ENCODE results near the gene SPDYE2B. TPM values are rescaled to one million over a fixed set of nuclear protein-coding genes. Genes with fewer than 3 reads are reported as not detected.
"Not testable (repeated sequence)": the region's sequence is repeated elsewhere in the genome, so short reads cannot be mapped to it uniquely, and the experiment has no call there.

Gene SPDYE2B
- total RNA-seq, 2 donors from 2014 or later: not detected

DNA sequence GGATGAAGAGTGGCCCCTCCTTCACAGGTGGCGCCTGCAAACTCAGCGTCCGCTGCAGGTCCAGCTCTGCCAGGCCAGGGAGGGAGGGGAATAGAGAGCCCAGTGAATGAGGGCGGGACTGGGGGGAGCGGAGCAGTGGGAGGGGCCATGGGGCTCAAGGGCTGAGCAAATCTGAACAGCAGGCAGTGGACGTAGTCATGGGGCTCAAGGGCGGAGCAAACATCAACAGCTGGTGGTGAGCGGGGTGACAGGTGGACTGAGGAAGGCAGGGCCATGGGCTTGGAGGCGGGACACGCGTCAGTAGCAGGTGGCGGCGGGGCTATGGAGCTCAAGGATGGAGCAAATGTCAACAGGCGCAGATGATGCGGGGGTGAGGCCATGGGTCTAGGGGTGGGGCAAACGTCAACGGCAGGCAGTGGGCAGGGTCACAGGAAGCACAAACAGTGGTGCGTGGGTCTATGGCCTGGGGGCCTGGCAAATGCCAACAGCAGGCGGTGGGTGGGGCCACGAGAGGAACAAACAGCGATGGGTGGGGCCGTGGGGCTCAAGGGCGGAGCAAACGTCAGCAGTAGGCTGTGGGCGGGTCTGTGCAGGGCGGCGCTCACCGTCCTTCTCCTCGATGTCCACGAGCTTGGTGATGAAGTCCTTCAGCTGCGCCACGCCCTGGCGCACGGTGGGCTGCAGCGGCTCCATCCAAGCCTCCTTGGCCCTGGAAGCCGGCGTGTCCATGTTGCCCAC, 38.3 kb downstream of the SPDYE2B start:
- not testable (repeated sequence) for H3K27ac Mint-ChIP-seq; DNase-seq; H3K9ac ChIP-seq (ENCODE audit: extremely low read depth, low read length, poor library complexity, severe bottlenecking); H3K27ac ChIP-seq (ENCODE audit: low read depth, low read length); H3K4me1 Mint-ChIP-seq; H3K4me3 Mint-ChIP-seq; H3K9me3 ChIP-seq (ENCODE audit: control insufficient read depth, low read length); H3K9me3 Mint-ChIP-seq; H3K4me1 ChIP-seq (ENCODE audit: control insufficient read depth, insufficient read depth, low read length); H3K4me3 ChIP-seq (ENCODE audit: low read length); H3K36me3 ChIP-seq (ENCODE audit: control insufficient read depth, insufficient read depth, low read length); H3K36me3 Mint-ChIP-seq (ENCODE audit: low read depth)
- H3K27me3 ChIP-seq (ENCODE audit: control insufficient read depth, insufficient read depth, low read length, poor library complexity, severe bottlenecking): peaks cover 11% of the 10 kb centered on the region
- no CpG with 5 or more reads among the region's 37 CpGs for WGBS, 2 experiments (ENCODE audit: insufficient coverage in 1 of 2, insufficient read length in 1 of 2)
- H3K27me3 Mint-ChIP-seq (ENCODE audit: insufficient read depth): peaks cover 15% of the 10 kb centered on the region

DNA sequence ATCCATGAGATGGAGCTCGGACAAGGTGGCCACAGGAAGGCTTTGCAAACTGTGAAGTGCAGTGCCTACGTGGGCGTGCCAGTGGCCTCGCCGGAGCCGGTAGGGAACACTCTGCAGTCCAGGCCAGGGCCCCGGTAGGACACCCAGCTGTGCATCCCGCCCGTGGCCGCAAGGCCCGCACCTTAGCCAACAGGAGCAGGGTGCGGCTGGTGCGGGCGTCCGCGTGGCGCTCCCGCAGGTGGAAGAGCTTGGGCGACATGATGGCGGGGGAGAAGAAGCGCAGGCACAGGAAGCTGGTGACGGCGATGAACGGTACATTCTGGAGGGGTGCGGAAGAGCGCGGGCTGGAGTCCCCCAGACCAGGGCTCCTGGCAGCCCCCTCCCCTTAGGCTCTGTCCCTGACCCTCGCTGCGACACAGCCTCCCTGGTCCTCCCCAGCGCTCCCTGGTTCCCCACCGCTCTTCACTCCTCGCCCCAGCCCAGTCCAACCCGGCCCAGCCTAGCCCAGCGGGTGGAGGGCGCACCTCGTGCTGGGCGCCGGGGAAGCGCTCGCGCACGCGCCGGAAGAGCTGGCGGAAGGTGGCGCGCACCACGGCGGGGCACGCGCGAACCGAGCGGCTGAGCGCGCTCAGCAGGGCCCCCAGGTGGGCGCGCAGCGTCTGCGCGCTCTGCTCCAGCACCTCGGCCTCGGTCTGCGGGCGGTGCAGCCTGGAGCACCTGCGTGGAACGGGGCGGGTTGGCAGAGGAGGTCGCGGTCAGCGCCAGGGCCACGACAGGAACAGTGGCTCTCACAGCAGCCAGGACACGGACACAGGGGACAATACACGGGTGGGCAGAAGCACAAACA, 39.5 kb downstream of the SPDYE2B start:
- 34% methylated on average over 5 of the region's 74 CpGs; no CpG with 5 or more reads in 1 of the 2 experiments for WGBS, 2 experiments (ENCODE audit: insufficient coverage in 1 of 2, insufficient read length in 1 of 2)
- not testable (repeated sequence) for H3K27ac Mint-ChIP-seq; H3K36me3 Mint-ChIP-seq (ENCODE audit: low read depth); H3K9me3 Mint-ChIP-seq; H3K9ac ChIP-seq (ENCODE audit: extremely low read depth, low read length, poor library complexity, severe bottlenecking); H3K4me1 ChIP-seq (ENCODE audit: control insufficient read depth, insufficient read depth, low read length); H3K4me3 ChIP-seq (ENCODE audit: low read length); DNase-seq; H3K27ac ChIP-seq (ENCODE audit: low read depth, low read length); H3K36me3 ChIP-seq (ENCODE audit: control insufficient read depth, insufficient read depth, low read length); H3K4me1 Mint-ChIP-seq; H3K4me3 Mint-ChIP-seq; H3K9me3 ChIP-seq (ENCODE audit: control insufficient read depth, low read length)
- peaks cover 20% of the 10 kb centered on the region for H3K27me3 ChIP-seq (ENCODE audit: control insufficient read depth, insufficient read depth, low read length, poor library complexity, severe bottlenecking)
- peaks cover 26% of the 10 kb centered on the region for H3K27me3 Mint-ChIP-seq (ENCODE audit: insufficient read depth)

DNA sequence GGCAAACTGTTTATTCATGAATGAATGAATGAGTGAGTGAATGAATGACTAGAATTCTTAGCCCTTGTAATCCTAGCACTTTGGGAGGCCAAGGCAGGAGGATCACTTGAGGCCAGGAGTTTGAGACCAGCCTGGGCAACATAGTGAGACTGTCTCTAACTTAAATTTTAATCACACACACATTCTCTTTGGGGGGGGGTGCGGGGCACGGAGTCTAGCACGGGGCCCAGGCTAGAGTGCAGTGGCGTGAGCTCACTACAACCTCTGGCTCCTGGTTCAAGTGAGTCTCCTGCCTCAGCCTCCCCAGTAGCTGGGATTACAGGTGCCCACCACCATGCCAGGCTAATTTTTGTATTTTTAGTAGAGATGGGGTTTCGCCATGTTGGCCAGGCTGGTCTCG, 40.5 kb downstream of the SPDYE2B start:
- H3K4me1 ChIP-seq (ENCODE audit: control insufficient read depth, insufficient read depth, low read length); H3K27ac ChIP-seq (ENCODE audit: low read depth, low read length); H3K4me3 ChIP-seq (ENCODE audit: low read length); DNase-seq; H3K4me3 Mint-ChIP-seq; H3K4me1 Mint-ChIP-seq; H3K9me3 Mint-ChIP-seq; H3K36me3 ChIP-seq (ENCODE audit: control insufficient read depth, insufficient read depth, low read length); H3K27ac Mint-ChIP-seq; H3K9me3 ChIP-seq (ENCODE audit: control insufficient read depth, low read length); H3K36me3 Mint-ChIP-seq (ENCODE audit: low read depth); H3K9ac ChIP-seq (ENCODE audit: extremely low read depth, low read length, poor library complexity, severe bottlenecking): not testable (repeated sequence)
- H3K27me3 Mint-ChIP-seq (ENCODE audit: insufficient read depth): peaks cover 28% of the 10 kb centered on the region
- WGBS, 2 experiments (ENCODE audit: insufficient coverage in 1 of 2, insufficient read length in 1 of 2): 94% methylated on average over 3 of the region's 6 CpGs; no CpG with 5 or more reads in 1 of the 2 experiments
- peaks cover 23% of the 10 kb centered on the region for H3K27me3 ChIP-seq (ENCODE audit: control insufficient read depth, insufficient read depth, low read length, poor library complexity, severe bottlenecking)

DNA sequence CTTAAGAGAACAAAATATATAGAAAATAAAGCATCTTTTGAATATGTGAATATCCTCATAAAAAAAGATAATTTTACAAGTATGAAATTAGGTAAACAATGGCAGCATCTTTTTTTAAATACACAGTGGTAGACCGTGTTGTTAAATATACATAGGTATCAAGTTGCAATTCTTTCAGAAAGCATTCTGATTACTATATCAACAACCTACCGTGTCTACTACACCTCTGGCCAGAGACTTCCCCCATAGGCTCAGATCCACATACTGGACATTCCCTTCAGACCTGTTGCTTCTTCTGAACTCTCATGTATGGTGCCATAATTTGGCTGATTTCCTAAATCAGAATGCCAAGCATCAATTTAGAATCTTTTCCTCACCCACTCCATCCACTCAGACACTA, 43.9 kb downstream of the SPDYE2B start:
- not testable (repeated sequence) for H3K9me3 Mint-ChIP-seq; H3K9ac ChIP-seq (ENCODE audit: extremely low read depth, low read length, poor library complexity, severe bottlenecking); H3K9me3 ChIP-seq (ENCODE audit: control insufficient read depth, low read length); H3K4me1 ChIP-seq (ENCODE audit: control insufficient read depth, insufficient read depth, low read length); H3K36me3 ChIP-seq (ENCODE audit: control insufficient read depth, insufficient read depth, low read length); H3K27ac Mint-ChIP-seq; DNase-seq; H3K4me3 ChIP-seq (ENCODE audit: low read length); H3K4me1 Mint-ChIP-seq; H3K36me3 Mint-ChIP-seq (ENCODE audit: low read depth); H3K4me3 Mint-ChIP-seq; H3K27ac ChIP-seq (ENCODE audit: low read depth, low read length)
- peaks cover 23% of the 10 kb centered on the region for H3K27me3 ChIP-seq (ENCODE audit: control insufficient read depth, insufficient read depth, low read length, poor library complexity, severe bottlenecking)
- WGBS, 2 experiments (ENCODE audit: insufficient coverage in 1 of 2, insufficient read length in 1 of 2): 91% methylated on average over 2 of the region's 2 CpGs; no CpG with 5 or more reads in 1 of the 2 experiments
- H3K27me3 Mint-ChIP-seq (ENCODE audit: insufficient read depth): peaks cover 31% of the 10 kb centered on the region

DNA sequence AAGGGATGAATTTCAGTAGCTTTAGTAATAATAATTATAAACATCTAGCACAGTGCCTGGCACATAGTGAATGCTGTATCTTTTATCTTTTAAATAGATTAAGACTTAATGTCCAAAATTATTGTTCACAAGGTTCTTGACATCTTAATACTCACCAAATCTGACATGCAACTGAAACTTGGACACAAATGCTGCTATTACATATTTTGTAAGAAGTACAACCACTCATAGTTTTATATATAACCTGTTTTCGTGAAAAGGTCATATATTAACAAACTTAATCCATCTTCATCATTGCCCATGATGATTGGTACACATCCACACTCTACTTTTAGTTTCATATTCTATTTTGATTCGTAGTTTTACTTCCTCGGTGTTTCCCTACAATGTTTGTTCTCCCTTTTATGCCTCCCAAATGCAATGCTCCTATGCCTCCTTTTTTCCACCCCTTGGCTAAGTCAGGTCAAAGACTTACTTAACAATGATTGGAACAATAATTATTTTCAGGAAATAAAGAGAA, 45.0 kb downstream of the SPDYE2B start:
- no CpG with 5 or more reads among the region's 3 CpGs for WGBS, 2 experiments (ENCODE audit: insufficient coverage in 1 of 2, insufficient read length in 1 of 2)
- peaks cover 36% of the 10 kb centered on the region for H3K27me3 Mint-ChIP-seq (ENCODE audit: insufficient read depth)
- not testable (repeated sequence) for H3K36me3 Mint-ChIP-seq (ENCODE audit: low read depth); H3K4me3 ChIP-seq (ENCODE audit: low read length); H3K9me3 ChIP-seq (ENCODE audit: control insufficient read depth, low read length); H3K27ac Mint-ChIP-seq; H3K9ac ChIP-seq (ENCODE audit: extremely low read depth, low read length, poor library complexity, severe bottlenecking); H3K36me3 ChIP-seq (ENCODE audit: control insufficient read depth, insufficient read depth, low read length); H3K4me1 ChIP-seq (ENCODE audit: control insufficient read depth, insufficient read depth, low read length); H3K27ac ChIP-seq (ENCODE audit: low read depth, low read length); H3K4me1 Mint-ChIP-seq; DNase-seq; H3K9me3 Mint-ChIP-seq; H3K4me3 Mint-ChIP-seq
- peaks cover 23% of the 10 kb centered on the region for H3K27me3 ChIP-seq (ENCODE audit: control insufficient read depth, insufficient read depth, low read length, poor library complexity, severe bottlenecking)

DNA sequence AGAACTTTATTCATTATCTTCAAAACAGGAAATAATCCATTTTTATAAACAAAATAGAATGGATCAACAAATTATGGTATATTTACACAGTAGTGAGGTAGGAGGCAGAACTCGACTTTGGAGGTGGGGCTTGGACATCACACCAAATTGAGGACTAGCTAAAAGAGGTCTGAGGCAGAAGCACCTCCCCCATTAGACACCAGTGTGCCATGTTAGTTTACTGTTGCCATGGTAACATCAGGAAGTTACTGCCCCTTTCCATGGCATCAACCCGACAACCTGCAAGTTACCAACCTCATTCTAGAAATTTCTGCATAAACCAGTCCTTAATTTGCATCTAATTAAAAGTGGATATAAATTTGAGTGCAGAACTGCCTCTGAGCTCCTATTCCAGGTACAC, 45.9 kb downstream of the SPDYE2B start:
- not testable (repeated sequence) for H3K4me1 ChIP-seq (ENCODE audit: control insufficient read depth, insufficient read depth, low read length); H3K27ac Mint-ChIP-seq; H3K4me1 Mint-ChIP-seq; H3K9me3 ChIP-seq (ENCODE audit: control insufficient read depth, low read length); H3K9ac ChIP-seq (ENCODE audit: extremely low read depth, low read length, poor library complexity, severe bottlenecking); H3K36me3 Mint-ChIP-seq (ENCODE audit: low read depth); DNase-seq; H3K4me3 ChIP-seq (ENCODE audit: low read length); H3K36me3 ChIP-seq (ENCODE audit: control insufficient read depth, insufficient read depth, low read length); H3K9me3 Mint-ChIP-seq; H3K4me3 Mint-ChIP-seq; H3K27ac ChIP-seq (ENCODE audit: low read depth, low read length)
- peaks cover 23% of the 10 kb centered on the region for H3K27me3 ChIP-seq (ENCODE audit: control insufficient read depth, insufficient read depth, low read length, poor library complexity, severe bottlenecking)
- H3K27me3 Mint-ChIP-seq (ENCODE audit: insufficient read depth): peaks cover 35% of the 10 kb centered on the region
- no CpG with 5 or more reads among the region's 2 CpGs for WGBS, 2 experiments (ENCODE audit: insufficient coverage in 1 of 2, insufficient read length in 1 of 2)
